Measurements from ENCODE around the gene TMEM201.

Gene TMEM201

GRCh38 chr1:9611716-9612115 lies 23.0 kb downstream of the TMEM201 start:
- Histone ChIP-seq H3K4me3 (ENCODE audit: severe bottlenecking) (no peak overlapping the region), H3K27ac (ENCODE audit: poor library complexity, severe bottlenecking) (no peak overlapping the region), H3K9me3 (ENCODE audit: severe bottlenecking) (no peaks in the 10 kb centered on the region), H3K4me1 (ENCODE audit: insufficient read depth, poor library complexity, severe bottlenecking) (no peaks in the 10 kb centered on the region), H3K36me3 (ENCODE audit: low read depth) (peaks cover 9% of the 10 kb centered on the region; the same call in 1 of the 2 replicates), H3K27me3 (ENCODE audit: insufficient read depth, poor library complexity, severe bottlenecking) (no peaks in the 10 kb centered on the region)
- TF ChIP-seq, protein P1, sequence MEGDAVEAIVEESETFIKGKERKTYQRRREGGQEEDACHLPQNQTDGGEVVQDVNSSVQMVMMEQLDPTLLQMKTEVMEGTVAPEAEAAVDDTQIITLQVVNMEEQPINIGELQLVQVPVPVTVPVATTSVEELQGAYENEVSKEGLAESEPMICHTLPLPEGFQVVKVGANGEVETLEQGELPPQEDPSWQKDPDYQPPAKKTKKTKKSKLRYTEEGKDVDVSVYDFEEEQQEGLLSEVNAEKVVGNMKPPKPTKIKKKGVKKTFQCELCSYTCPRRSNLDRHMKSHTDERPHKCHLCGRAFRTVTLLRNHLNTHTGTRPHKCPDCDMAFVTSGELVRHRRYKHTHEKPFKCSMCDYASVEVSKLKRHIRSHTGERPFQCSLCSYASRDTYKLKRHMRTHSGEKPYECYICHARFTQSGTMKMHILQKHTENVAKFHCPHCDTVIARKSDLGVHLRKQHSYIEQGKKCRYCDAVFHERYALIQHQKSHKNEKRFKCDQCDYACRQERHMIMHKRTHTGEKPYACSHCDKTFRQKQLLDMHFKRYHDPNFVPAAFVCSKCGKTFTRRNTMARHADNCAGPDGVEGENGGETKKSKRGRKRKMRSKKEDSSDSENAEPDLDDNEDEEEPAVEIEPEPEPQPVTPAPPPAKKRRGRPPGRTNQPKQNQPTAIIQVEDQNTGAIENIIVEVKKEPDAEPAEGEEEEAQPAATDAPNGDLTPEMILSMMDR (IDR thresholded peaks at IDR 0.05; ENCODE audit: poor library complexity, severe bottlenecking) = no peak
- ATAC-seq (ENCODE audit: low read depth) = no peak
- no peak for DNase-seq (ENCODE audit: low spot score)

DNA sequence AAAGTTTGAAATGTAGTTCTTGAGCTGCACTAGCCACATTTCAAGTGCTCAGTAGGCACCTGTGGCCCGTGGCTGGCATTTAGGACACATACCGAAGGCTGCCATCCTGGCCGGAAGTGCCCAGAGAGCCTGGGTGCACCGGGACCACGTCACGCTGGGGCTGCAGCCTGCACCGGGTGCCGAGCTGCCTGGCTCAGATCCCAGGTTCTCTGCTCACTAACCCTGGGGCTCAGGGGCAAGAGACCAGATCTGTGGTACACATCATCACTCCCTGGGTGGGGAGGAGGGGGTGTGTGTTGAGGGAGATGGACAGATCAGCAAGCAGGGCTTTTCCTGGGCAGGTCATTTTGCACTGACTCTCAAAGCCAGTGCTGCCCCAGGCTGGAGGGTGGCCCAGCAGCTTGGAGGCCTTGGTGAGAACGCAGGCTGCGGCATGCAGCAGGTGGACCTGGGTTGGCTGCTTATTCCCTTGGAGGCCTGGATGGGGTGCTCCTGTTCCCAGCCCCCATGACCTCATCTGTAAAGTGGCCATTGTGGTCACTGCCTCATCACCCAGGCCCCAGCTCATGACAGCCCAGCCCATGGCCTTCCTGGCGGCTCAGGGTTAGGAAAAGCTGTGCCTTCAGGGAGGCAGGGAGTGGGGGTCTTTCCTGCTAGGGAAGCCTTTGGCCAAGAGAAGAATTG lies 23.6 kb downstream of the TMEM201 start:
- H3K36me3 ChIP-seq (ENCODE audit: low read depth) = peaks cover 9% of the 10 kb centered on the region; the same call in 1 of the 2 replicates
- H3K27ac ChIP-seq (ENCODE audit: poor library complexity, severe bottlenecking) = no peak overlapping the region

DNA sequence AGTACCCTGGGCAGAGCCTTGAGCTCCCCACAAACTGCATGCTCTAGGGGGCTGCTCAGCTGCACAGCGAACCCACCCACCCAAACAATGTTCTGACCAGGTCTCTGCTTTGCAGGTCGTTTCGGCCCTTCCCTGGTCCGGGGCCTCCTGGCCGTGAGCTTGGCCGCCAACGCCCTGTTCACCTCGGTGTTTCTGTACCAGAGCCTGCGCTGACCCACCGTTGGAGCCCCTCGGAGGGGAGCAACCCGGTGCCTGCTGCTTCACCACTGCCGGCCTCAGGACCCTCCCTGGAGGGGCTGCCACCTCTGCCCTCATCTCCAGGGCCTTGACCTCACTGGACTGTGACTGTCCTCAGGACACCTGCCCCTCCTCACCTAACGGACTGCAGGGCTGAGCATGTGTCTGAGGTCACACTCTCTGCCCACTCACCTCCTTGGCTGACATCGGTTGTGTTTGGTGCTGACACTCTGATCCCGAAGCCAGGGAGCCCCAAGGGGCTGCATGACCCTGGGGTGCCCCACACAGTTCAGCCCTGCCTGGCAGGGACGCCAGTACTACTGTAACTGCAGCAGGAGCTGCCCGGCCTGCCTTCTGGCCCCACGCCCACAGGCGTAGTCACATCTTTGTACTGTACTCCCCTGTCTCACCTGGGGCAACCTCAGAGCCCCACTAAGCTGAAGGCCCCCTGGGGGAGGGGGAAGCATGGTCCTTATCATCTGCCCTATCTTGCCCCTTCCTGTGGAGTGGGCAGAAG lies 24.3 kb downstream of the TMEM201 start:
- no peak overlapping the region for H3K4me3 ChIP-seq (ENCODE audit: severe bottlenecking)
- no peaks in the 10 kb centered on the region for H3K27me3 ChIP-seq (ENCODE audit: insufficient read depth, poor library complexity, severe bottlenecking)
- no peaks in the 10 kb centered on the region for H3K9me3 ChIP-seq (ENCODE audit: severe bottlenecking)
- ATAC-seq (ENCODE audit: low read depth) (no peak), DNase-seq (ENCODE audit: low spot score) (no peak)
- H3K4me1 ChIP-seq (ENCODE audit: insufficient read depth, poor library complexity, severe bottlenecking) = no peaks in the 10 kb centered on the region
- peaks cover 9% of the 10 kb centered on the region; the same call in 1 of the 2 replicates for H3K36me3 ChIP-seq (ENCODE audit: low read depth)
- TF ChIP-seq, protein P1 (IDR thresholded peaks at IDR 0.05; ENCODE audit: poor library complexity, severe bottlenecking) = no peak
- no peak overlapping the region for H3K27ac ChIP-seq (ENCODE audit: poor library complexity, severe bottlenecking)

More for the DNA sequence above, 23.6 kb downstream of the TMEM201 start:
- no peaks in the 10 kb centered on the region for H3K27me3 ChIP-seq (ENCODE audit: insufficient read depth, poor library complexity, severe bottlenecking)
- no peaks in the 10 kb centered on the region for H3K9me3 ChIP-seq (ENCODE audit: severe bottlenecking)
- no peak overlapping the region for H3K4me3 ChIP-seq (ENCODE audit: severe bottlenecking)
- DNase-seq (ENCODE audit: low spot score) (no peak), ATAC-seq (ENCODE audit: low read depth) (no peak)
- TF ChIP-seq, protein P1 (IDR thresholded peaks at IDR 0.05; ENCODE audit: poor library complexity, severe bottlenecking) = no peak
- no peaks in the 10 kb centered on the region for H3K4me1 ChIP-seq (ENCODE audit: insufficient read depth, poor library complexity, severe bottlenecking)

- TF ChIP-seq, protein P1 (IDR thresholded peaks at IDR 0.05; ENCODE audit: poor library complexity, severe bottlenecking) = no peak
- Histone ChIP-seq H3K36me3 (ENCODE audit: low read depth) (peaks cover 6% of the 10 kb centered on the region; the same call in 1 of the 2 replicates), H3K9me3 (ENCODE audit: severe bottlenecking) (no peaks in the 10 kb centered on the region), H3K27ac (ENCODE audit: poor library complexity, severe bottlenecking) (no peak overlapping the region), H3K4me1 (ENCODE audit: insufficient read depth, poor library complexity, severe bottlenecking) (no peaks in the 10 kb centered on the region), H3K4me3 (ENCODE audit: severe bottlenecking) (no peak overlapping the region), H3K27me3 (ENCODE audit: insufficient read depth, poor library complexity, severe bottlenecking) (no peaks in the 10 kb centered on the region)
- no peak for ATAC-seq (ENCODE audit: low read depth)
- no peak for DNase-seq (ENCODE audit: low spot score)
Measured at GRCh38 chr1:9613625-9614299, 25.1 kb downstream of the TMEM201 start.

Data from RWPE2 (cell line).